GM12878 (cell line): Measurements from ENCODE around the gene ESR2.

Experiments used
- CTCF ChIP-seq, 3 experiments: IDR thresholded peaks in 2 of 3; conservative IDR thresholded peaks in 1 of 3; 2 replicates each; pipeline ENCODE4 v1.5.1; 2011; ENCODE audit warnings: low read depth in 3 of 3, low read length in 3 of 3, mild to moderate bottlenecking in 3 of 3, control low read depth in 2 of 3, moderate library complexity in 2 of 3, inconsistent platforms in 1 of 3, mixed read lengths in 1 of 3; ENCODE audit not compliant: control insufficient read depth in 2 of 3, insufficient read depth in 1 of 3; ENCODE audit errors: extremely low read depth in 1 of 3
- HDAC2 ChIP-seq: fragments of 200-600 bp; sonication (generic); IDR thresholded peaks from 2 replicates; pipeline ENCODE4 v1.6.1; 2017
- MAX ChIP-seq: IDR thresholded peaks from 2 replicates; pipeline ENCODE4 v1.6.1; 2012; ENCODE audit warnings: low read depth, low read length, improper control_type of control experiment
- POLR2A ChIP-seq: IDR thresholded peaks from 2 replicates; pipeline ENCODE4 v1.6.1; 2011; ENCODE audit warnings: low read depth, mild to moderate bottlenecking, low read length
- RAD51 ChIP-seq: fragments of 450-650 bp; IDR thresholded peaks from 2 replicates; pipeline ENCODE4 v1.6.1; 2016; ENCODE audit warnings: moderate library complexity, mild to moderate bottlenecking, inconsistent platforms
- USF1 ChIP-seq: IDR thresholded peaks from 2 replicates; pipeline ENCODE4 v1.6.1; 2011; ENCODE audit warnings: borderline replicate concordance, low read depth, mild to moderate bottlenecking, moderate library complexity, mixed read lengths, low read length; ENCODE audit not compliant: insufficient read depth; ENCODE audit errors: extremely low read length
- ZBTB33 ChIP-seq: fragments of 450-650 bp; IDR thresholded peaks from 2 replicates; pipeline ENCODE4 v1.6.1; 2017; ENCODE audit warnings: mild to moderate bottlenecking
- ZNF274 ChIP-seq: IDR thresholded peaks from one replicate; pipeline ENCODE4 v1.8.0; 2011; ENCODE audit not compliant: insufficient read length, insufficient read depth

- TF ChIP-seq ZNF274, result no peak
- no peak for TF ChIP-seq MAX
- no peak for TF ChIP-seq CTCF (IDR thresholded peaks at IDR 0.05 in 2 of 3, conservative IDR thresholded peaks at IDR 0.05 in 1 of 3; ENCODE audit: control insufficient read depth in 2 of 3, extremely low read depth in 1 of 3, insufficient read depth in 1 of 3, low read depth in 3 of 3, low read length in 3 of 3)
- TF ChIP-seq HDAC2, result no peak
- no peak for TF ChIP-seq ZBTB33
- TF ChIP-seq RAD51, result no peak
- no peak for TF ChIP-seq POLR2A
- TF ChIP-seq USF1, result no peak
Observed at GRCh38 chr14:64221391-64222003, 72.7 kb downstream of the ESR2 start.
